HG02610 (cell line): ENCODE results near the gene APOO.

ENCODE experiments used
- ATAC-seq: cut with Tn5 transposase; IDR thresholded peaks from one replicate; pipeline ENCODE4 v1.9.1; 2021; ENCODE audit warnings: mild to moderate bottlenecking, moderate library complexity; ENCODE audit not compliant: unreplicated experiment

APOO gene

GRCh38 chrX:23788946-23789345 is 118.8 kb downstream of the APOO start:
- no peak for ATAC-seq

GRCh38 chrX:23788521-23788920 is 119.2 kb downstream of the APOO start:
- no peak for ATAC-seq

- ATAC-seq, result no peak
Measured at GRCh38 chrX:23787745-23788118, 120.0 kb downstream of the APOO start.

GRCh38 chrX:23786268-23786815 is 121.4 kb downstream of the APOO start:
- no peak for ATAC-seq

- no peak for ATAC-seq
Measured at GRCh38 chrX:23785580-23785979, 122.2 kb downstream of the APOO start.

- ATAC-seq, result no peak
Measured at GRCh38 chrX:23784470-23785331, 123.0 kb downstream of the APOO start.

GRCh38 chrX:23783589-23784469 is 123.9 kb downstream of the APOO start:
- ATAC-seq, result no peak
